ENCODE results near the gene APOA1.

- no peak for TF ChIP-seq SP1 (IDR thresholded peaks at IDR 0.05)
- no peak for TF ChIP-seq SUZ12 (IDR thresholded peaks at IDR 0.05)
- no peak for TF ChIP-seq FOXK2 (IDR thresholded peaks at IDR 0.05)
- TF ChIP-seq FOXA1 (IDR thresholded peaks at IDR 0.05), result no peak
- TF ChIP-seq ZNF384 (IDR thresholded peaks at IDR 0.05), result no peak
- no peak for TF ChIP-seq L3MBTL2 (conservative IDR thresholded peaks at IDR 0.05)
- TF ChIP-seq NFRKB (IDR thresholded peaks at IDR 0.05), result no peak
- no peak for TF ChIP-seq HDGF (IDR thresholded peaks at IDR 0.05; ENCODE audit: borderline replicate concordance)
- no peak for TF ChIP-seq TARDBP (IDR thresholded peaks at IDR 0.05)
- no peak for TF ChIP-seq ARNT (IDR thresholded peaks at IDR 0.05)
Observed at GRCh38 chr11:116786966-116787365, 50.5 kb downstream of the APOA1 start.

All from HEK293T (cell line).